ENCODE results near the gene TAX1BP3. TPM values are rescaled to one million over a fixed set of nuclear protein-coding genes. Genes with fewer than 3 reads are reported as not detected.

Gene TAX1BP3
- polyA plus RNA-seq, 3 donors, result 97.1 to 123 (median 109) TPM

DNA sequence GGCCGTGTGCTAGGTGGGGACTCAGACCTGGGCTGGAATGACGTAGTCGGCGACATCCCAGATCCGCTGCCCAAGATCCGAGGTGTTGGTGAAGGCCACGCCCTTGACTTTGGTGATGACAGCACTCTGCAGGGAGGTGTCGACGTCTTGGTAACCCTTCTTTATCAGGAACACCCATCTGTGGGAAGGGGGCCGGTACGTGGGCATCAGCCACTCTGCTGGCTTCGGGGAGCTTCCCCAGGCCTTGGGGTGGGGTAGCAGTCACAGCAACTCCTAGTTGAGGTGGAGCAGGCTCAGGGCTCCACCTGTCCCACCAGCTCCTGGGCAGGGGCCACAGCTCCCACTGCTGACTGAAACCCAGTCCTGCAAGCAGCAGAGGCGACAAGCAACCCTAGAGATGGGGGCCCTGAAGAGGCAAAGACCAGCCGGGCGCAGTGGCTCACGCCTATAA lies 23.3 kb upstream of the TAX1BP3 start:
- no peak for DNase-seq

DNA sequence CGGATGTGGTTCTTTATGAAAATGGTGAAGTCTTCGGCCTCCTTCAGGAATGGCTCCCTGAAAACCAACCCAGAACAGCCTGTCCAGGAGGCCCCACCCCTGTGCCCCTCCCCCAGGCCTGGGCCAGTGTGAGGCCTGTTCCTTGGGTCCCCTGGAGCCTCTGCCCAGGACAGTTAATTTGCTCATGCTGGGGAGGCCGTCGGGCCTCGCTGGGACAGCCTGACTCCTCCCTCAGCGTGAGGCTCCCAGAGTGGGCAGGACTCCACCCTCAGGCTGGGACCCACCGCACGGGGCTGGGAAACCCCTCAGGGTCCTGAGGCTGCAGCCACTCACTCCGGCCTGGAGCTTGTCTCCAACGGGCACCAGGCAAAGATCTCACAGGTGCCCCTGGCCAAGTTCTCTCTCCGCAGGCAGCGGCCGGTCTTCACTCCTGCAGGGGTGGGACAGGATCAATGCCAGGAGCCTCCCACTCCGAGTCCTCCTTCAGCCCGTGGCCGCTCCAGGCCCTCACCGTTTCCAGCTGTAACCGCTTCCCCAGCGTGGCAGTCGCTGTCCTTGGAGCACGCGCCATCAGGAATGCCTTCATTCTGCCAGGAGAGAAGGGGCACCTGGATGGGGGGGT lies 21.8 kb upstream of the TAX1BP3 start:
- no peak for DNase-seq

DNA sequence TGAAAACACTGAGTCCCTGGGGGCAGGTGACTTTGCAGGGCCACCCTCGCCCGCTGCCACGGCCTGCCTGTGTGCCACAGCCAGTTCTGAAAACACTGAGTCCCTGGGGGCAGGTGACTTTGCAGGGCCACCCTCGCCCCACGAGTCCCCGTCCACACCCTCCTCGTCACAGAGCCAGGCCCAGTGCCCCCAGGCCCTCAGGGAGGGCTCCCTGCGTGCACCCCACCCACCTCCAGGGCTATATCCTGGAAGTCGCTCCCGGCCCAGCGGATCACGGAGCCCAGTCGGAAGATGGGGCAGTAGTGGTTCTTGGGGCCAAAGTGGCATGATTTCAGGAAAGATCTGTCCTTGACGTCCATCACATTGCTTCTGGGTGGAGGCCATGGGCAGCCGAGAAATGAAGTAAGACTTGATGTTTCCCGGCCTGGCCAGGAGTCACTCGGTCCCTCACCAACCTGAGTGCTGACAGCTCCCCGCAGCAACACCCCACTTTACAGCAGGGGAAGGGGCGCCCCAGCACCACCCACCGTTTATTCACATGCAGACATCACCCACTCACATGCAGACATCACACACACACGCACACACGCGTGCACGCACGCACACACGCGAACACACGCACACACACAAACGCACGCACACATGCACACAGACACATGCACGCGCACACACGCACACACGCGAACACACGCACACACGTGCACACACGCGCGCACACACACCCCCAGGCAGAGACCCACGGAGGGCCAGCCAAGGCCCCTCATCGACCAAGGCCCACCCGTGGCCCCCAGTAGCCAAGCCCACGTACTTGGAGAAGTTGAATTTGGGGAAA lies 21.1 kb upstream of the TAX1BP3 start:
- no peak for DNase-seq

DNA sequence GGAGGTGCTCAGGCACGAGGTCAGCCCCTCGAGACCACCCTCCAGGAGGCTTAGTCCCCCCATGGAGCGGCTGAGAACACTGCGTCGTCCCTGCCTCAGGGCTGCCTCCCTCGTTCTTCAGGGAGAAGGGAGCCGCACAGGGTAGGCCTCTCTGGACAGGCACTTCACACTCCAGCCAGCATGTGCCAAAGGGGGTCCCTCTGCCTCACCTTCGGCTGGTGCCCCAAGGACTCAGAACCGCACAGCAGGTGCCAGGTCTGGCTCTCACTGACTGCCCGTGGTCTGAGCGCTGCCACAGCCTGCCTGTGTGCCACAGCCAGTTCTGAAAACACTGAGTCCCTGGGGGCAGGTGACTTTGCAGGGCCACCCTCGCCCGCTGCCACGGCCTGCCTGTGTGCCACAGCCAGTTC lies 20.5 kb upstream of the TAX1BP3 start:
- DNase-seq, result no peak

DNA sequence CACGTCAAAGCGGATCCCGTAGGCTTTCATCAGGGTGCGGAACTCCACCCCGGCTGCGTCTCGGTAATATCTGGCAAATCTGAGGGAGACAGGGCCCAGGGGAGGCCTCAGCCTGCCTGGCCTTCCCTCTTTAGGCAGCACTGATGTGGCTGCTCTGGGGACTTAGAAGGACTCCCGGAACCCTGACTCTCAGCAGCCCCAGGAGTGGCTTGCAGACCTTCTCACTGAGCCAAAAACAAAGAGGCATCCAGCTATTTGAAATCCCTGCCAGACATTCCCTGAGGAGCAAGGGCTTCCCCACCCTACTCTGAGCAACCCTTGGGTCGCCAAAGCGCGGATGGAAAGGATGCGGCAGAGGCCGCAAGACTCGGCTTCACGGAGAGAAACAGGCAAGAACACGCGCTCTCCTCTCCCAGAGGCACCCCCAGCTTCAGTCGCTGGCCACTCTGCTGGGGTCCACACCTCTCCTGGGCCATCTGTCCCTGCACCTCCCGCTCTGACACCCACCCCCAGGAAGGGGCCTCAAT lies 19.7 kb upstream of the TAX1BP3 start:
- no peak for DNase-seq

DNA sequence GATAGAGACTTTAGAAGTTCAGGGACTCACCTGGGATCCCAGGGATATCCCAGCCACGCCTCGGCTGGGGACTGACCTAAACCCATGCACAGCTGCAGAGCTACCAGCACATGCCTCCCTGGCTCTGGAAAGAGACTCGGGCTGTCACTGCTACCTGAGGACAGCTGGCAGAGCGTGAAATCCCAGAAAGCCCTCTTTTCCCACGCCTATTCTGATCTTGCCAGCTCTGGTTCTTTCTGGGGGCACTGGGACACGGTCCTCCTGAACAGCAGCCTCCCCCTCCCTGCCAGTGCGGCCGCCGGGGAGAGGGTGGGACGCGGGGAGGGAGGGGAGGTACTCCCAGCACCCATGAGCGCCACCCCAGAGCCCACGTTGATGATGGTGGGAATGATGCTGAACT lies 16.8 kb upstream of the TAX1BP3 start:
- no peak for DNase-seq

DNA sequence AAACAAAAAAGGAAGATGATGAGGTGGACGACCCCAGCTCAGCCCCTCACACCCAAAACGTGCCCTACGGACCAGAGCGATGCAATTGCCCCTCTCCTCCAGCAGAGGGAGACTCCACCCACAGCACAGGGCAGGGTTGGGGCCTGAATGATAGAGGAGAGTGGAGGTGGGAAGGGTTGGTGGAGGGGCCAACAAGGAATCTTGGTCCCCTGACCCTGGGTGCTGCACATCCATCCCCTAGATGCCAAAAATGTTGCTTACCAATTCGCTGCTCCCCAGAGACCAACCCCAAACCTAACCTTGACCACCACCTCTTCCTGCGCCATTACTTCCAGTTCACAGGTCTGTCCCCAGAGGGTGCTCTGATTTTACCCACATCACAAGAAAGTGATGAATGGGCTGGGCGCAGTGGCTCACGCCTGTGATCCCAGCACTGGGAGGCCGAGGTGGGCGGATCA lies 14.7 kb upstream of the TAX1BP3 start:
- DNase-seq, result no peak

DNA sequence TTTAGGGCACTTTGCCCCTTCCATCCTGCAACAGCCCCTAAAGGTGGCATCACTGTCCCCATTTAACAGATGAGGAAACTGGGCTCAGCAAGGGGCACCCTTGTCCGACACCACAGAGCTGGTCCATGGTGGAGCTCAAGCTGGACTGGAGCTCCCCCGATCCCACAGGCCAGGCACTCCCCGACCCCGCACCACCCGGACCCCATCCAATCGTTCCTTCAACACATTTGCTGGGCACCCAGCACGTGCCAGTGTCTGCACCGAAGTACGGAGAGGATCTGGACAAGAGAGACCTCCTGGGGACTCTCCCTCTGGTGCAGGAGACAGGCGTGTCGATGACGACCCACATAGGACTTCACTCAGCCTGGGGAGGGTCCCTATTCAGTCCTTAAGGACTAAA lies 13.7 kb upstream of the TAX1BP3 start:
- DNase-seq, result no peak

DNA sequence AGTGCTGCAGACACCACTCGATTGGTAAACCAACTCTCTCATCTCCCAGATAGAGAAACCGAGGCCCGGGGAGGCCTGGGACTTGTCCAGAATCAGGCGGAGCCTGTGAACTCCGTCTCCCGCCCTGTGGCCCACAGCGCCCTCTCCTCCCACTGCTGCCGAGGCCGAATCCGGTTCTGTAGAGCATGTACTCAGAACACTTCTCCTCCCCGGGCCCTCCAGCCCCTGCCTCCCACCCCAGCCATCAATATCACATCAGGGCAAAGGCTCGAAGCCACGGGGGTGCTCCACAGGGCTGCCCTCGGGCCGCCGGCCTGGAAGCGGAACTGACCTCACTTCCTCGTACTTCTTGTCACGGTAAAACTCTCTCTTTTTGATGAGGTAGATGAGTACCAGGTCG lies 13.2 kb upstream of the TAX1BP3 start:
- DNase-seq, result no peak

DNA sequence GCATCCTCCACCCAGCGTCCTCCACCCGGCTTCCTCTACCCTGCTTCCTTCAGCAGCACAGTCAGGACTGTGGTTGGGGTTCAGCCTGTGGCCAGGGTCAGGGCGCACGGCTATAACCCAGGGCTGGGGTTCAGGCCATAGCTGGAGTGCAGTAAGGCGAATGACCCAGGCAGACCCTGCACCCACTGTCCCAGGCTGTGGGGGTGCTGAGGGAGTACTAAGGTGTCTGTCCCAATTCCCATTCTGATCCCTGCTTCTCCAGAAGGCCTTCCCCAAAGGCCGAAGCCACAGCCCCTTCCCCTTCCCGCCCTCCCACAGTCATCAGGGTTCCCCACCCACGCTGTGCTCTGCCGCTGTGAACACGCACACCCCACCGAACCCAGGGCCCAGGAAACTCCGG lies 12.7 kb upstream of the TAX1BP3 start:
- DNase-seq, result no peak

DNA sequence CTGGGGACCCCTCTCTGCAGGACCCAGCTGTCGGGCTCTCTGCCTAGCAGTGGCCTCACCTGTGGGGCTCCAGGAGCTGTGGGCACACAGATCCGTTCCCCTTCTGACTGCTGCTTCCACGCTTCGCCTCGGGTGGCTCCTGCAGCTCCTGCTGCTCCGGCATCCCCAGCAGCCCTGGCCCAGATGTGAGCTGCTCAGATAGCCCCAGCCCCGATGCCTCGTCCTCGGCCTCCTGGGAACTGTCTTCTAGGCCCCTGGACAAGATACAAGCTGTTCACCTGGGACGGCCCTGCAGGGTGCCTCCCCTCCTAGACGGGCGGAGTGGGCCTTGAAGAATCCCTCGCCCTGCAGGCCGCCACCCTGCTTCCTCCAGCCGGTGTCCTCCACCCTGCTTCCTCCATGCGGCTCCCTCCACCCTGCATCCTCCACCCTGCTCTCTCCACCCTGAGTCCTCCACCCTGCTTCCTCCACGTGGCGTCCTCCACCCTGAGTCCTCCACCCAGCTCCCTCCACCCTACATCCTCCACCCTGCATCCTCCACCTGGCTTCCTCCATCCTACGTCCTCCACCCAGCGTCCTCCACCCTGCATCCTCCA lies 11.3 kb upstream of the TAX1BP3 start:
- no peak for DNase-seq

DNA sequence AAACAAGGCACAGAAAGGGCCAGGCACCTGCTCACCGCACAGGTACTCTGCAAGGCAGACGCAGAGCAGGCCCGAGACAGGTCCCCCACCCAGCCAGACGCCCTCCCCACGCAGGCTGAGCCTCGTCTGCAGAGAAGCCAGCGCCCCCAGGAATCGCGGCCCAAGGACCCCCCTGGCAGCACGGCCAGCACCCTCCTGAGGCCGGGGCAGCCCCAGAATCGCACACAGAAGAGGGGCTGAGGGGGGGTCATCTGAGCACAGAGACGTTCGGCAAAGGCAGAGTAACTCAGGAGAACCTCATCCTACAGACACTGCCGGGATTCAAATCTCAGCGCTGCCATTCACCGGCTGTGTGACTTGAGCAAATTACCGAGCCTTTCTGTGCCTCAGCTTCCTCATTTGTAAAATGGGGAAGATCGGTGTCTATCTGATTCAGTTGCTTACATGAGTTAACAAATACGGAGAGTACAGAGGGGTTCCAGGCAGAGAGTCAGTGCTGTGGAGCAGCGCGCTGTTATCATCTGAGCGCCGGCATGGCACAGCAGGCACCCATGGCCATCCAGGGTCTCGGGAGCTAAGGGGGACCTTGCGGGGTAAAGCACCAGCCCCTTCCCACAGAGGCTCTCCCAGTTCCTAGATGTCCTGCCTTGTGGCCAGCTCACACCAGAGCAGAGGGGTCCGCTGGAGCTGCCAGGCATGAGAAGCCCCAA lies 10.6 kb upstream of the TAX1BP3 start:
- DNase-seq, result no peak

DNA sequence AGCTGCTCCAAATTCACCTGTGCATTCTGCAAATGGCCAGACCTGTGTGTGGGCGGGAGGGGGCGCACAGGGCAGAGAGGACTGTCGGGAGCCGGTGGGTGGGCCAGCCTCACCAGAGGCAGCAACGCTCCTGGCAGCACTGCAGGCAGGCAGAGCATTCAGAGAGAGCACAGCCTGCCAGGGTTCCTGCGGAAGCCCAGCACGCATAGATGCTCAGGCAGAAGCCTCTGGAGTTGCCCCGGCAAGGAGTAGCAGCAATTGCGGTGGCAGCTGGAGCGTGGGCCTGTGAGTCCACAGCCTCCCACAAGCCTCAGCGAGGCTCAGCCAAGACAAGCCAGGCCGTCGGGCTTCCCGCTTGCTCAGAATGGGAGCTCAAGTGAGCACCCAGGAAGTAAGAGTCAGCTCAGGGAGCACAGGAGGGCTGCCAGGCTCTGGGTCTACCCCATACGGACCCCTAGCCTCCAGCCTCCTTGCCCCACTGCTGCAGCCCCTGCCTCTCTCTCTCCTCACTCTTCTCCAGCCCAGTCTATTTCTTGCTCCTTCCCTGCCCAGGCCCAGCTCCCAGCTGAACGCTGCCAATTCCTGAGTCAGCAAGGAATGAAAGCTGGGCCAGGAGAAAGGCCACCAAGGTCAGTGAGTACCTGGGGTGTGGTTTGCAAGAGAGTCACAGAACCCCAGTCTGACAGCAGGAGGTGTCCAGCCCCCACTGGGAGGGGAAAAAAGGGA lies 9.9 kb upstream of the TAX1BP3 start:
- no peak for DNase-seq

DNA sequence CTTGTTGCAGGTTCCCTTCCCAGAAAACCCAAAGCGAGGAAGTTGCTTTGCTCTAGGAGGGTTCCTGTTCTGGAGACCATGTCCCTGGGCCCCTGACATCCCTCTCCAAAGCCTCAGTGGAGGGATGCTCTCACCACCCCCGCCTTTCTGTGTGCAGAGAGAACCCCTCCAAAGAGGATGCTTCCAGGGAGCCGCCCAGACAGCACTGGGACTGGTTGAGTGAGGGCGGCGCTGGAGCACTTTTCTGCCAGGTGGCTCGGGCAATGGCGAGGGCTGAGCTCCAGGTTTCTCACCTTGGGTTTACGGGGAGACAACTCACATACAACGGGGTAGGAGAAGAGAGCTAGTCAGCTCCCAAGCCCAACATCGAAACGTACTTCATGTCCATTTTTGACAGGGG lies 7.5 kb upstream of the TAX1BP3 start:
- no peak for DNase-seq

DNA sequence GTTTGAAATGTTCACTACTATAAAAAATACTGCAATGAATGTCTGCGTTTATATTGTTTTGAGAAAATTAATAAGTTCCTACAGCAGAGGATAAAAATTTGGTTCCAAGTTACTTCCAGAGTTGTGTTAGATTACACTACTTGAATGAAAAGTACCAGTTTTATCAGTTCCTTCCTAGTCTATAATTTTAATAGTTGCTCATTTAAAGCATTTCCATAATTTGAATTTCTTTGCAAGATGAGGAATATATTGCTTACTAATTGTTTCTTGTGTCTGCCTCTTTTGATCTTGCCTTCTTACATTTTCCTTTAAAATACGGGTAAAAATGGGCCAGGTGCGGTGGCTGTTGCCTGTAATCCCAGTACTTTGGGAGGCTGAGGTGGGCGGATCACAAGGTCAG lies 4.2 kb upstream of the TAX1BP3 start:
- no peak for DNase-seq

DNA sequence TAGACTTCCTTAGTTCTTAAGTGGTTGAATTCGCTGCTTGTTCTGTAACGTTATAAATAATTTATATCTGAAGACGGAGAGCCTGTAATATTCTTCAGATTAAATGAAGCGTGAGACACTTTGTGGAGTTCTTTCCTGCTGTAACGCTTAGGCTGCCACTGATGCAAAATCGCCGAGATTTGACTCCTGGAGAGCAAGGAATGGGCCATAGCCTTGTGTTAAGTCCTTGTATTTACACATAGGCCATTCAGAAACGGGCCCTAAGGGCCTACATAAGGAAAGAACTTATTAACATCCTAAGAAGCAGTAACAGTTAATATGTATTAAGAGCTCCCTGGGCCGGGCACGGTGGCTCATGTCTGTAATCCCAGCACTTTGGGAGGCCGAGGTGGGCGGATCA lies 1.2 kb upstream of the TAX1BP3 start:
- DNase-seq, result no peak

DNA sequence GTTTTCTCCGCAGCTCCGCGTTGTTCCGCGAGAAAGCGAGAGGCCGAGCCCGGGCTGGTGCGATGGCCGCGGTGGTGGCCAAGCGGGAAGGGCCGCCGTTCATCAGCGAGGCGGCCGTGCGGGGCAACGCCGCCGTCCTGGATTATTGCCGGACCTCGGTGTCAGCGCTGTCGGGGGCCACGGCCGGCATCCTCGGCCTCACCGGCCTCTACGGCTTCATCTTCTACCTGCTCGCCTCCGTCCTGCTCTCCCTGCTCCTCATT lies 638 bp upstream of the TAX1BP3 start:
- no peak for DNase-seq

DNA sequence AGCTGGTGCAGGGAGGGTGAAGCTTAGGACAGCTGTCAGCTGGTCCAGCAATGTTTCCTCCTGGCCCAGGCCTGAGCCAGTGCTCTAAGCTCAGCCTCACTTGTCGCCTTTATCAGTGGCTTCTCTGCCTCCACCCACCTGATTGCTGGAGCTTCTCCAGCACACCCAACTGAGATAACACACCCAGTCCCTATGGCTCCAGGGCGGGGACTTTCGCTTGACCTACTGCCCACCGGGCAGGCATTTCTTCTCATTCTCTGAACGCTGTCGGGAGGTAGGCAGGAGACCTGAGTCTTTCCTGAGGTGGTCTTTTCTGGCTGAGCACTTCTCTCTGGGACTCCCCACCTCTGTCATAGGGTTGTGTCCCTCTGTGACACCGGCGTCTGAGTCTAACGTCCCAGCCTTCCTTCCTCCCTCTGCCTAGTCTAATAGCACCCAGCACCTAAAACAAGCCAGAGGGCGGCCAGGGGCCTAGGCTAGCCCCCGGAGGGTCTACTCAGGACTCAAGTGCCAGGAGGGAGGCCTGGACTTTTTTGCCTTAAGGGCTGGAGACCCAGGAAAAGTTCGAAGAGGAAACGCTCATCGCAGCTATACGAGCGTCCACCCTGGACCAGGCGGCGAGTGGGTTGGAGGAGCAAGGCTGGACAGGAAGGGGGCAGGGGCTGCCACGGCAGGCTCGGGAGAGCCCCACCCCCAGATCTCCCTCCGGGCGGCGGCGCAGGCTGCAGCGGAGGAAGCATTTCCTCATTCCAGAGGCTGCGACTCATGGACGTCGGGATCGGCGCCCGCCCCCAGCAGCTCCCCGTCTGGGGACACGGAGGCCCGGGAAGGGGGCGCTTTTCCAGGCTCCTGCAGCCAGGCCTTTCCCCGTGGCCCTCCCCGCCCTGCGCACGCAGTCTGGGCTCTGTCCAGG lies 756 bp downstream of the TAX1BP3 start:
- peak; percentile 88 for DNase-seq

DNA sequence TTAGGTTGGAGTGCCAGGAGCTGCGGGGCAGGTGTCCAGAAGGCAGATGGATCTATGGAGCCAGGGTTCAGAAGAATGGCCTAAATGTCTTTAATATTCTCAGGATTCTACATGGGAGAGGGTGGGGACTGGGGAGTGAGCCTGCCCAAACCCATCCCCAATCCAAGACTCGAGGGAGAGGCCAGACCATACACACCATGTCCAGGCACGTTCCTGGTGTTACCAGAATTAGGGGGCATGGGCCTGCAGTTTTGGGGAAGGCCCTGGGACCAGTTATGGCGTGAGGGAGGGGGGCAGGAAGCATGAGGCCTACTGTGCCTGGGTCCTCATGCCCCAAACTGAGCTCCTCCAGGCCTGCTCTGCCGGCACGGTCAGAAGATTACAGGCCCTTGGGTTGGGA lies 1.9 kb downstream of the TAX1BP3 start:
- DNase-seq, result no peak

DNA sequence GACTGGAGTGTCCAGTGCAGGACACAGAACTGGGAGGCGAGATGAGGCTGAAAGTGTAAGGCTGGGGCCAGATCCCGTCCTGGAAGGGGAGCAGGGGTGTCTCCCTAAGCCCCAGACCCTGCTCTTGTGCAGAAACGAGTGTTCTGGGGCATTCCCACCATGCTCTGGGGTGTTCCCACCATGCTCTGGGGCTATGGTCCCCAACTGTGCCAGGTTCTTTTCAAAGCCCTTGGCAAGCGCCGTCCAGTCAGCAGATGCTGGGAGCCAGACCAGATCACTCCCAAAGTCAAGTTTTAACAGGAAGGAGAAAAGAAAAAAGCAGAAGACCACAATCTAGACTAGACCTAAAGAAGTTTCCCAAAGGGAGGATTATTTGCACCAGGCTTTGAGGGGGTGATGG lies 2.5 kb downstream of the TAX1BP3 start:
- no peak for DNase-seq
